Measurements from ENCODE around the gene NSMCE1.

The NSMCE1 gene

GRCh38 chr16:27256861-27257260, 11.7 kb downstream of the NSMCE1 start:
- TF ChIP-seq CSRNP3 (CRISPR knock-in tag; IDR thresholded peaks at IDR 0.05) (no peak), SNAI2 (CRISPR knock-in tag; IDR thresholded peaks at IDR 0.05) (no peak), TOX (CRISPR knock-in tag; IDR thresholded peaks at IDR 0.05; ENCODE audit: borderline replicate concordance) (no peak), TCF4 (CRISPR knock-in tag; IDR thresholded peaks at IDR 0.05; ENCODE audit: borderline replicate concordance) (no peak), ISL1 (CRISPR knock-in tag; IDR thresholded peaks at IDR 0.05) (no peak), PPARA (CRISPR knock-in tag; IDR thresholded peaks at IDR 0.05; ENCODE audit: borderline replicate concordance) (no peak), ZNF565 (CRISPR knock-in tag; conservative IDR thresholded peaks at IDR 0.05; ENCODE audit: low read depth) (no peak), ZNF8 (CRISPR knock-in tag; IDR thresholded peaks at IDR 0.05) (no peak), BACH2 (CRISPR knock-in tag; IDR thresholded peaks at IDR 0.05; ENCODE audit: borderline replicate concordance) (no peak), ARNTL (CRISPR knock-in tag; IDR thresholded peaks at IDR 0.05; ENCODE audit: borderline replicate concordance, low read depth) (no peak), ZNF70 (CRISPR knock-in tag; IDR thresholded peaks at IDR 0.05) (no peak), GLIS3 (CRISPR knock-in tag; IDR thresholded peaks at IDR 0.05) (no peak), ZFP30 (CRISPR knock-in tag; IDR thresholded peaks at IDR 0.05) (no peak)

GRCh38 chr16:27254262-27254811, 14.2 kb downstream of the NSMCE1 start:
- TF ChIP-seq ARNTL (CRISPR knock-in tag; IDR thresholded peaks at IDR 0.05; ENCODE audit: borderline replicate concordance, low read depth) (no peak), ZNF8 (CRISPR knock-in tag; IDR thresholded peaks at IDR 0.05) (no peak), TOX (CRISPR knock-in tag; IDR thresholded peaks at IDR 0.05; ENCODE audit: borderline replicate concordance) (no peak), CSDC2 (CRISPR knock-in tag; IDR thresholded peaks at IDR 0.05) (no peak), SNAI2 (CRISPR knock-in tag; IDR thresholded peaks at IDR 0.05) (no peak)
- ATAC-seq: no peak

More at GRCh38 chr16:27256861-27257260, 11.7 kb downstream of the NSMCE1 start:
- ATAC-seq: no peak

- peak; percentile 97 for ATAC-seq
- TF ChIP-seq CSDC2 (CRISPR knock-in tag; IDR thresholded peaks at IDR 0.05) (no peak), CSRNP3 (CRISPR knock-in tag; IDR thresholded peaks at IDR 0.05) (no peak), ESRRG (CRISPR knock-in tag; IDR thresholded peaks at IDR 0.05) (no peak), ISL1 (CRISPR knock-in tag; IDR thresholded peaks at IDR 0.05) (no peak), TCF4 (CRISPR knock-in tag; IDR thresholded peaks at IDR 0.05; ENCODE audit: borderline replicate concordance) (no peak), RARB (CRISPR knock-in tag; IDR thresholded peaks at IDR 0.05) (no peak), ZNF70 (CRISPR knock-in tag; IDR thresholded peaks at IDR 0.05) (no peak), ZNF565 (CRISPR knock-in tag; conservative IDR thresholded peaks at IDR 0.05; ENCODE audit: low read depth) (no peak), TOX (CRISPR knock-in tag; IDR thresholded peaks at IDR 0.05; ENCODE audit: borderline replicate concordance) (no peak), ARNTL (CRISPR knock-in tag; IDR thresholded peaks at IDR 0.05; ENCODE audit: borderline replicate concordance, low read depth) (no peak), SNAI2 (CRISPR knock-in tag; IDR thresholded peaks at IDR 0.05) (no peak), OSR1 (CRISPR knock-in tag; IDR thresholded peaks at IDR 0.05) (no peak), ZFP30 (CRISPR knock-in tag; IDR thresholded peaks at IDR 0.05) (no peak), ZNF8 (CRISPR knock-in tag; IDR thresholded peaks at IDR 0.05) (no peak), GLIS3 (CRISPR knock-in tag; IDR thresholded peaks at IDR 0.05) (no peak)
Observed at GRCh38 chr16:27253526-27253930, 15.0 kb downstream of the NSMCE1 start.

DNA sequence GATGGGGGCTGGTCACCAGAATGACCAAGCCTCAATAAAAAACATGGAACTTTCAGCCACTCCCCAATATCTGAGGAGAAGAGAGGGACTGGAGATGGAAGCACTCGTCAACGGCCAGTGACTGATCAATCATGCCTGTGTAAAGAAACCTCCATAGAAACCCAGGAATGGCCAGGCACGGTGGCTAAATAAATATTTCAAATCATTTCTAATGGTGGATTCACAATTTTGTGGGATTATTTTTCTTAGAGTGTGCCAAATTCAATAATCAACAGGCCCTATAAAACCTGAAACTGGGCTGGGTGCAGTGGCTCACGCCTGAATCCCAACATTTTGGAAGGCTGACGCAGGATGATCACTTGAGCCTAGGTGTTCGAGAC, 16.4 kb downstream of the NSMCE1 start:
- TF ChIP-seq SNAI2 (CRISPR knock-in tag; IDR thresholded peaks at IDR 0.05) (no peak), CSDC2 (CRISPR knock-in tag; IDR thresholded peaks at IDR 0.05) (no peak), GLIS3 (CRISPR knock-in tag; IDR thresholded peaks at IDR 0.05) (no peak), TOX (CRISPR knock-in tag; IDR thresholded peaks at IDR 0.05; ENCODE audit: borderline replicate concordance) (no peak), ESRRG (CRISPR knock-in tag; IDR thresholded peaks at IDR 0.05) (no peak), ZC3H10 (CRISPR knock-in tag; IDR thresholded peaks at IDR 0.05) (no peak), POU6F1 (CRISPR knock-in tag; IDR thresholded peaks at IDR 0.05; ENCODE audit: borderline replicate concordance, low read depth) (no peak), ZFP3 (CRISPR knock-in tag; IDR thresholded peaks at IDR 0.05) (no peak), CSRNP3 (CRISPR knock-in tag; IDR thresholded peaks at IDR 0.05) (no peak), BACH2 (CRISPR knock-in tag; IDR thresholded peaks at IDR 0.05; ENCODE audit: borderline replicate concordance) (no peak), ZFP30 (CRISPR knock-in tag; IDR thresholded peaks at IDR 0.05) (no peak)
- no peak for ATAC-seq

Data from SK-N-SH treated with all-trans-retinoic acid at 6 μM for 48 hours (cell line).